ENCODE measurements around the gene ZNF714. TPM values are rescaled to one million over a fixed set of nuclear protein-coding genes. Genes with fewer than 3 reads are reported as not detected.
"Not testable (repeated sequence)": the region's sequence is repeated elsewhere in the genome, so short reads cannot be mapped to it uniquely, and the experiment has no call there.

The ZNF714 gene
- total and polyA plus RNA-seq, 2 experiments from 2014 or later = 7.0 to 9.9 TPM

- no peaks in the 10 kb centered on the region for H3K4me1 ChIP-seq (ENCODE audit: insufficient read depth)
- no peaks in the 10 kb centered on the region for H3K36me3 ChIP-seq (ENCODE audit: low read depth)
- H4K20me1 ChIP-seq (ENCODE audit: insufficient read depth) = no peaks in the 10 kb centered on the region
- no peak for TF ChIP-seq EZH2 (IDR thresholded peaks at IDR 0.05; ENCODE audit: insufficient read depth, poor library complexity, severe bottlenecking)
- no peak for TF ChIP-seq EZH2phosphoT487 (IDR thresholded peaks at IDR 0.05; ENCODE audit: insufficient read depth, low read depth)
- H3K9ac ChIP-seq = no peak overlapping the region
- WGBS, 2 experiments (ENCODE audit: low coverage in 1 of 2, low lambda C conversion rate in 2 of 2, missing lambda C conversion rate in 2 of 2) = 8 to 19% methylated on average over 1 of the region's 1 CpG
- no peak overlapping the region for H3K27ac ChIP-seq
- no peaks in the 10 kb centered on the region for H3K9me3 ChIP-seq (ENCODE audit: low read depth)
- H3K4me2 ChIP-seq (ENCODE audit: unreplicated experiment) = no peak overlapping the region
- in situ Hi-C loops (cut with MboI) = no loop called here
- DNase-seq = no peak
- no peaks in the 10 kb centered on the region for H3F3A ChIP-seq (ENCODE audit: insufficient read depth)
- no peak overlapping the region for H2AFZ ChIP-seq
- H3K27me3 ChIP-seq (replicated peaks; ENCODE audit: insufficient read depth) = no peaks in the 10 kb centered on the region
- no peak overlapping the region for H3K4me3 ChIP-seq
- no peaks in the 10 kb centered on the region for H3K79me2 ChIP-seq (ENCODE audit: insufficient read depth)
- no peaks in the 10 kb centered on the region for H3K9me2 ChIP-seq (ENCODE audit: insufficient read depth)
These were observed 51.6 kb downstream of the ZNF714 start for GRCh38 chr19:21133633-21134032.

- in situ Hi-C loops (cut with MboI) = no loop called here
- H3K36me3 ChIP-seq (ENCODE audit: low read depth) = no peaks in the 10 kb centered on the region
- H3F3A ChIP-seq (ENCODE audit: insufficient read depth) = no peaks in the 10 kb centered on the region
- no peak overlapping the region for H3K4me3 ChIP-seq
- H3K9me3 ChIP-seq (ENCODE audit: low read depth) = no peaks in the 10 kb centered on the region
- H3K4me2 ChIP-seq (ENCODE audit: unreplicated experiment) = no peak overlapping the region
- no peak for DNase-seq
- no peak overlapping the region for H2AFZ ChIP-seq
- H3K27ac ChIP-seq = no peak overlapping the region
- no peak overlapping the region for H3K9ac ChIP-seq
- H3K4me1 ChIP-seq (ENCODE audit: insufficient read depth) = no peaks in the 10 kb centered on the region
- TF ChIP-seq EZH2phosphoT487 (IDR thresholded peaks at IDR 0.05; ENCODE audit: insufficient read depth, low read depth) (no peak), EZH2 (IDR thresholded peaks at IDR 0.05; ENCODE audit: insufficient read depth, poor library complexity, severe bottlenecking) (no peak)
- WGBS, 2 experiments (ENCODE audit: low coverage in 1 of 2, low lambda C conversion rate in 2 of 2, missing lambda C conversion rate in 2 of 2) = 68 to 73% methylated on average over 2 of the region's 2 CpGs
- H4K20me1 ChIP-seq (ENCODE audit: insufficient read depth) = no peaks in the 10 kb centered on the region
- no peaks in the 10 kb centered on the region for H3K9me2 ChIP-seq (ENCODE audit: insufficient read depth)
- H3K79me2 ChIP-seq (ENCODE audit: insufficient read depth) = no peaks in the 10 kb centered on the region
- H3K27me3 ChIP-seq (replicated peaks; ENCODE audit: insufficient read depth) = no peaks in the 10 kb centered on the region
These were observed 52.9 kb downstream of the ZNF714 start for GRCh38 chr19:21134934-21135366.

GRCh38 chr19:21135433-21135832 is 53.4 kb downstream of the ZNF714 start:
- 54 to 56% methylated on average over 8 of the region's 8 CpGs for WGBS, 2 experiments (ENCODE audit: low coverage in 1 of 2, low lambda C conversion rate in 2 of 2, missing lambda C conversion rate in 2 of 2)
- Histone ChIP-seq H3F3A (ENCODE audit: insufficient read depth) (no peaks in the 10 kb centered on the region), H4K20me1 (ENCODE audit: insufficient read depth) (no peaks in the 10 kb centered on the region), H3K4me2 (ENCODE audit: unreplicated experiment) (no peak overlapping the region), H3K36me3 (ENCODE audit: low read depth) (no peaks in the 10 kb centered on the region), H3K9me3 (ENCODE audit: low read depth) (no peaks in the 10 kb centered on the region), H3K27me3 (replicated peaks; ENCODE audit: insufficient read depth) (no peaks in the 10 kb centered on the region), H2AFZ (no peak overlapping the region), H3K27ac (no peak overlapping the region), H3K79me2 (ENCODE audit: insufficient read depth) (no peaks in the 10 kb centered on the region), H3K9me2 (ENCODE audit: insufficient read depth) (no peaks in the 10 kb centered on the region), H3K9ac (no peak overlapping the region), H3K4me3 (no peak overlapping the region), H3K4me1 (ENCODE audit: insufficient read depth) (no peaks in the 10 kb centered on the region)
- in situ Hi-C loops (cut with MboI) = no loop called here
- no peak for DNase-seq
- TF ChIP-seq EZH2phosphoT487 (IDR thresholded peaks at IDR 0.05; ENCODE audit: insufficient read depth, low read depth) (no peak), EZH2 (IDR thresholded peaks at IDR 0.05; ENCODE audit: insufficient read depth, poor library complexity, severe bottlenecking) (no peak)

GRCh38 chr19:21138130-21138529 is 56.1 kb downstream of the ZNF714 start:
- Histone ChIP-seq H3K4me1 (ENCODE audit: insufficient read depth) (peaks cover 5% of the 10 kb centered on the region), H3F3A (ENCODE audit: insufficient read depth) (no peaks in the 10 kb centered on the region), H4K20me1 (ENCODE audit: insufficient read depth) (no peaks in the 10 kb centered on the region), H3K27me3 (replicated peaks; ENCODE audit: insufficient read depth) (no peaks in the 10 kb centered on the region), H3K27ac (no peak overlapping the region), H3K4me3 (no peak overlapping the region), H3K4me2 (ENCODE audit: unreplicated experiment) (no peak overlapping the region), H3K9me2 (ENCODE audit: insufficient read depth) (no peaks in the 10 kb centered on the region), H3K9me3 (ENCODE audit: low read depth) (no peaks in the 10 kb centered on the region), H3K9ac (no peak overlapping the region), H2AFZ (no peak overlapping the region), H3K36me3 (ENCODE audit: low read depth) (no peaks in the 10 kb centered on the region), H3K79me2 (ENCODE audit: insufficient read depth) (peaks cover 10% of the 10 kb centered on the region)
- no peak for DNase-seq
- in situ Hi-C loops (cut with MboI) = no loop called here
- no peak for TF ChIP-seq EZH2 (IDR thresholded peaks at IDR 0.05; ENCODE audit: insufficient read depth, poor library complexity, severe bottlenecking)
- TF ChIP-seq EZH2phosphoT487 (IDR thresholded peaks at IDR 0.05; ENCODE audit: insufficient read depth, low read depth) = no peak

GRCh38 chr19:21141006-21141405 is 59.0 kb downstream of the ZNF714 start:
- H4K20me1 ChIP-seq (ENCODE audit: insufficient read depth); H3K27ac ChIP-seq; H3F3A ChIP-seq (ENCODE audit: insufficient read depth); H3K4me3 ChIP-seq; H3K36me3 ChIP-seq (ENCODE audit: low read depth); H3K9me2 ChIP-seq (ENCODE audit: insufficient read depth); H3K27me3 ChIP-seq (replicated peaks; ENCODE audit: insufficient read depth); H3K9ac ChIP-seq; DNase-seq; H3K9me3 ChIP-seq (ENCODE audit: low read depth); in situ Hi-C loops (cut with MboI): not testable (repeated sequence)
- Histone ChIP-seq H2AFZ (peak overlapping the region; percentile 84), H3K79me2 (ENCODE audit: insufficient read depth) (peaks cover 39% of the 10 kb centered on the region), H3K4me1 (ENCODE audit: insufficient read depth) (peaks cover 17% of the 10 kb centered on the region), H3K4me2 (ENCODE audit: unreplicated experiment) (peak overlapping the region; percentile 74)
- 95 to 100% methylated on average over 1 of the region's 1 CpG for WGBS, 2 experiments (ENCODE audit: low coverage in 1 of 2, low lambda C conversion rate in 2 of 2, missing lambda C conversion rate in 2 of 2)

All from GM23248 (cell line).